HepG2 (cell line): ENCODE data around the gene FRMD4A.

Source experiments
- MXI1 ChIP-seq: IDR thresholded peaks from 3 replicates; pipeline ENCODE4 v1.6.1; 2012; ENCODE audit warnings: low read depth, low read length, inconsistent platforms, borderline replicate concordance
- POLR2AphosphoS5 ChIP-seq: IDR thresholded peaks from 2 replicates; pipeline ENCODE4 v1.6.1; 2012; ENCODE audit warnings: low read depth, low read length
- TF ChIP-seq, protein P1 (sequence below), 2 experiments: IDR thresholded peaks; 2 replicates each; pipeline ENCODE4 v1.6.1; 2011 to 2012; ENCODE audit warnings: low read length in 2 of 2, borderline replicate concordance in 1 of 2, low read depth in 1 of 2, mild to moderate bottlenecking in 1 of 2, moderate library complexity in 1 of 2

DNA sequence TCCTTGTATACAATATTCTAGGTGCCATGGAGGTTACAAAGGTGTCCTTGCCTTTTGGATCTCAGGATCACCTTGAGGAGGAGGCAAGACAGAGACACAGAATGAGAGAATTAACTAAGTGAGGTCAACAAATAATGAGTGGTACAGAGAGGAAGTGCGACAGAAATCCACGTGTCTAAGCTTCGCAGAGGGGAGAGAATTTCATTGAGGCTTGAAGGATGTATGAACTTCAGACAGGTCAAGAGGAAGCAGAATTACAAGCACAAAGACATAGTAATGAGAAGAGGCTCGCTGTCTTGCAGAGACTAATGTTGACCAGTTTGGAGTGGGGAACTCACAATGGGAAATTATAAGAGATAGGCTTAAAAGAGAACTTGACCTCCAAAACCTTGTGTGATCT lies 308.7 kb downstream of the FRMD4A start:
- TF ChIP-seq, protein P1, sequence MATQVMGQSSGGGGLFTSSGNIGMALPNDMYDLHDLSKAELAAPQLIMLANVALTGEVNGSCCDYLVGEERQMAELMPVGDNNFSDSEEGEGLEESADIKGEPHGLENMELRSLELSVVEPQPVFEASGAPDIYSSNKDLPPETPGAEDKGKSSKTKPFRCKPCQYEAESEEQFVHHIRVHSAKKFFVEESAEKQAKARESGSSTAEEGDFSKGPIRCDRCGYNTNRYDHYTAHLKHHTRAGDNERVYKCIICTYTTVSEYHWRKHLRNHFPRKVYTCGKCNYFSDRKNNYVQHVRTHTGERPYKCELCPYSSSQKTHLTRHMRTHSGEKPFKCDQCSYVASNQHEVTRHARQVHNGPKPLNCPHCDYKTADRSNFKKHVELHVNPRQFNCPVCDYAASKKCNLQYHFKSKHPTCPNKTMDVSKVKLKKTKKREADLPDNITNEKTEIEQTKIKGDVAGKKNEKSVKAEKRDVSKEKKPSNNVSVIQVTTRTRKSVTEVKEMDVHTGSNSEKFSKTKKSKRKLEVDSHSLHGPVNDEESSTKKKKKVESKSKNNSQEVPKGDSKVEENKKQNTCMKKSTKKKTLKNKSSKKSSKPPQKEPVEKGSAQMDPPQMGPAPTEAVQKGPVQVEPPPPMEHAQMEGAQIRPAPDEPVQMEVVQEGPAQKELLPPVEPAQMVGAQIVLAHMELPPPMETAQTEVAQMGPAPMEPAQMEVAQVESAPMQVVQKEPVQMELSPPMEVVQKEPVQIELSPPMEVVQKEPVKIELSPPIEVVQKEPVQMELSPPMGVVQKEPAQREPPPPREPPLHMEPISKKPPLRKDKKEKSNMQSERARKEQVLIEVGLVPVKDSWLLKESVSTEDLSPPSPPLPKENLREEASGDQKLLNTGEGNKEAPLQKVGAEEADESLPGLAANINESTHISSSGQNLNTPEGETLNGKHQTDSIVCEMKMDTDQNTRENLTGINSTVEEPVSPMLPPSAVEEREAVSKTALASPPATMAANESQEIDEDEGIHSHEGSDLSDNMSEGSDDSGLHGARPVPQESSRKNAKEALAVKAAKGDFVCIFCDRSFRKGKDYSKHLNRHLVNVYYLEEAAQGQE (IDR thresholded peaks at IDR 0.05; ENCODE audit: borderline replicate concordance in 1 of 2, low read depth in 1 of 2, low read length in 2 of 2), result no peak
- no peak for TF ChIP-seq MXI1
- no peak for TF ChIP-seq POLR2AphosphoS5
